ENCODE data around the gene FAM114A2.
A peak's percentile ranks its signal among the peaks of the same experiment; 100 is the strongest.

Gene FAM114A2

DNA sequence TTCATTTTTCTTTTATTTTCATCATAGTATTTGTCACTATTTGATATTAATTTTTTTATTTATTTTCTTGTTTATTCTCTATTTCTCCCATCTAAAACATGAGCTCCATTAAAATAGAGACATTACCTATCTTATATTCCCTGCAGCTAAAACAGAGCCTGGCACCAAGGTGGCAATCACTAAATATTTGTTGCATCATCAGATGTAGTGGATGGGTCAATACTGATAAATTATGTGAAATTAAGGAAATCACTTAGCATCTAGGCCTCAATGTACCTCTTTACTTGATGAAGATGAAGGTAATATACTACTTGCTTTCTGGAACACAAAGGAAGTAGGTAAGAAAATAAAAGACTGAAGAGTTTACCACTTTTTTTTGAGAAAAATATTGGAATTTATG is 24.7 kb upstream of the FAM114A2 start:
- H3K79me2 ChIP-seq (ENCODE audit: insufficient read depth, low read length): no peaks in the 10 kb centered on the region
- H3K27me3 ChIP-seq (ENCODE audit: insufficient read depth, low read length, poor library complexity): no peaks in the 10 kb centered on the region
- TF ChIP-seq, protein P1, sequence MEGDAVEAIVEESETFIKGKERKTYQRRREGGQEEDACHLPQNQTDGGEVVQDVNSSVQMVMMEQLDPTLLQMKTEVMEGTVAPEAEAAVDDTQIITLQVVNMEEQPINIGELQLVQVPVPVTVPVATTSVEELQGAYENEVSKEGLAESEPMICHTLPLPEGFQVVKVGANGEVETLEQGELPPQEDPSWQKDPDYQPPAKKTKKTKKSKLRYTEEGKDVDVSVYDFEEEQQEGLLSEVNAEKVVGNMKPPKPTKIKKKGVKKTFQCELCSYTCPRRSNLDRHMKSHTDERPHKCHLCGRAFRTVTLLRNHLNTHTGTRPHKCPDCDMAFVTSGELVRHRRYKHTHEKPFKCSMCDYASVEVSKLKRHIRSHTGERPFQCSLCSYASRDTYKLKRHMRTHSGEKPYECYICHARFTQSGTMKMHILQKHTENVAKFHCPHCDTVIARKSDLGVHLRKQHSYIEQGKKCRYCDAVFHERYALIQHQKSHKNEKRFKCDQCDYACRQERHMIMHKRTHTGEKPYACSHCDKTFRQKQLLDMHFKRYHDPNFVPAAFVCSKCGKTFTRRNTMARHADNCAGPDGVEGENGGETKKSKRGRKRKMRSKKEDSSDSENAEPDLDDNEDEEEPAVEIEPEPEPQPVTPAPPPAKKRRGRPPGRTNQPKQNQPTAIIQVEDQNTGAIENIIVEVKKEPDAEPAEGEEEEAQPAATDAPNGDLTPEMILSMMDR (IDR thresholded peaks at IDR 0.05; ENCODE audit: borderline replicate concordance, extremely low read depth, low read length, poor library complexity, severe bottlenecking): no peak
- DNase-seq: no peak
- H2AFZ ChIP-seq (ENCODE audit: low read depth, low read length): no peak overlapping the region
- no peak overlapping the region for H3K4me3 ChIP-seq (ENCODE audit: low read depth in 1 of 2, low read length in 2 of 2)
- H3K4me2 ChIP-seq (ENCODE audit: insufficient read depth, low read length): no peak overlapping the region
- H3K9ac ChIP-seq (ENCODE audit: low read depth, low read length): no peak overlapping the region
- no peak overlapping the region for H3K27ac ChIP-seq (ENCODE audit: low read length)
- peaks cover 14% of the 10 kb centered on the region for H3K4me1 ChIP-seq (ENCODE audit: insufficient read depth, low read length)
- no peaks in the 10 kb centered on the region for H3K9me3 ChIP-seq (ENCODE audit: insufficient read depth, low read length, severe bottlenecking)
- ATAC-seq (ENCODE audit: insufficient read depth, low read depth): no peak
- no peaks in the 10 kb centered on the region for H3K36me3 ChIP-seq (ENCODE audit: insufficient read depth, low read length)
- H4K20me1 ChIP-seq (ENCODE audit: insufficient read depth, low read length): no peaks in the 10 kb centered on the region

DNA sequence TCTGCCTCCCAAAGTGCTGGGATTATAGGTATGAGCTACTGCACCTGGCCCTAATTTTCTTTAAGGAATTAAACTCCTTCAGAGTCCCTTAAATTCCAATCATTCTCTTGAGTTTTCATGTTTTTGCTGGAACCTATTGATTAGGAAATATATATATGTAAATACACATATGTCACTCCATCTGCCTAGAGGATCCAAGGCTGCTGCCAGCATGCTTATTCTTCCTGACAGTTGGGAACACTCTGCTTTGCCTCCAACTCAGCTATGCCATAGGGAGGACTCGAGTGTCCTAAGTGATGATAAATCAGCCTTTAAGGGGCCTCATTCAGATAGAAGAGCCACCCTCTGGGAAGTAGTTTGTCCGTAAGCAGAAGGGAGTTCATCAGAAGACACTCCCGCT is 21.9 kb upstream of the FAM114A2 start:
- H3K9me3 ChIP-seq (ENCODE audit: insufficient read depth, low read length, severe bottlenecking): no peaks in the 10 kb centered on the region
- TF ChIP-seq EZH2 (IDR thresholded peaks at IDR 0.05; ENCODE audit: borderline replicate concordance, low read depth, low read length, severe bottlenecking): no peak
- TF ChIP-seq, protein P1 (IDR thresholded peaks at IDR 0.05; ENCODE audit: borderline replicate concordance, extremely low read depth, low read length, poor library complexity, severe bottlenecking): no peak
- H3K4me2 ChIP-seq (ENCODE audit: insufficient read depth, low read length): no peak overlapping the region
- no peak for ATAC-seq (ENCODE audit: insufficient read depth, low read depth)
- no peak for DNase-seq
- no peak overlapping the region for H3K4me3 ChIP-seq (ENCODE audit: low read depth in 1 of 2, low read length in 2 of 2)
- H2AFZ ChIP-seq (ENCODE audit: low read depth, low read length): no peak overlapping the region
- no peak overlapping the region for H3K9ac ChIP-seq (ENCODE audit: low read depth, low read length)
- H4K20me1 ChIP-seq (ENCODE audit: insufficient read depth, low read length): no peaks in the 10 kb centered on the region
- no peaks in the 10 kb centered on the region for H3K79me2 ChIP-seq (ENCODE audit: insufficient read depth, low read length)
- H3K4me1 ChIP-seq (ENCODE audit: insufficient read depth, low read length): peaks cover 24% of the 10 kb centered on the region
- no peak overlapping the region for H3K27ac ChIP-seq (ENCODE audit: low read length)
- no peaks in the 10 kb centered on the region for H3K36me3 ChIP-seq (ENCODE audit: insufficient read depth, low read length)
- H3K27me3 ChIP-seq (ENCODE audit: insufficient read depth, low read length, poor library complexity): no peaks in the 10 kb centered on the region

DNA sequence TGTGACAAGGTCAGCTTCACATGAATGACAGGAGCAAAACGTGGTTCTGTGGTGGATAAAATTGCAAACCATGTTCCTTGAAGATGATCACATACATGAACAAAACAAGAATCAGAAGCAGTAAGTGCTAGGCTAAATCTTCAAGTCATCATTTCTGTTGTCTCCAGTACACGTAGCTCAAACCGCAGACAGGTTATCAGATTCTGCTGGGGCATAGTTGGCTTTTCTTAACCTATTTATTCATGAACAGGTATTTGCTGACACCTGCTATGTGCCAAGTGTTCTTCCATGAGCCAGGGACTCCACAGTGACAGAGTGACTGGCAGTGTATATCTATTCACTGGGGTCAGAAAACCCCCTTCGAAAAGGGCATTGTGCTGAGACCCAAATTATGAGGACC is 20.9 kb upstream of the FAM114A2 start:
- no peak overlapping the region for H2AFZ ChIP-seq (ENCODE audit: low read depth, low read length)
- H3K36me3 ChIP-seq (ENCODE audit: insufficient read depth, low read length): 0 out of 2 replicates have a peak, but pooled peaks cover under 1% of the 10 kb centered on the region
- DNase-seq (no peak), ATAC-seq (ENCODE audit: insufficient read depth, low read depth) (0 out of 3 replicates have a peak, but pooled peaks have one; percentile 4)
- no peak overlapping the region for H3K4me3 ChIP-seq (ENCODE audit: low read depth in 1 of 2, low read length in 2 of 2)
- TF ChIP-seq, protein P1 (IDR thresholded peaks at IDR 0.05; ENCODE audit: borderline replicate concordance, extremely low read depth, low read length, poor library complexity, severe bottlenecking): no peak
- TF ChIP-seq EZH2 (IDR thresholded peaks at IDR 0.05; ENCODE audit: borderline replicate concordance, low read depth, low read length, severe bottlenecking): no peak
- no peaks in the 10 kb centered on the region for H4K20me1 ChIP-seq (ENCODE audit: insufficient read depth, low read length)
- no peak overlapping the region for H3K4me2 ChIP-seq (ENCODE audit: insufficient read depth, low read length)
- H3K4me1 ChIP-seq (ENCODE audit: insufficient read depth, low read length): peaks cover 24% of the 10 kb centered on the region
- no peaks in the 10 kb centered on the region for H3K79me2 ChIP-seq (ENCODE audit: insufficient read depth, low read length)
- H3K9ac ChIP-seq (ENCODE audit: low read depth, low read length): no peak overlapping the region
- H3K9me3 ChIP-seq (ENCODE audit: insufficient read depth, low read length, severe bottlenecking): no peaks in the 10 kb centered on the region
- peak overlapping the region; percentile 74 for H3K27ac ChIP-seq (ENCODE audit: low read length)
- H3K27me3 ChIP-seq (ENCODE audit: insufficient read depth, low read length, poor library complexity): no peaks in the 10 kb centered on the region

GRCh38 chr5:154059039-154059430 is 20.3 kb upstream of the FAM114A2 start:
- no peaks in the 10 kb centered on the region for H4K20me1 ChIP-seq (ENCODE audit: insufficient read depth, low read length)
- H3K79me2 ChIP-seq (ENCODE audit: insufficient read depth, low read length): no peaks in the 10 kb centered on the region
- H3K4me3 ChIP-seq (ENCODE audit: low read depth in 1 of 2, low read length in 2 of 2): no peak overlapping the region
- no peak overlapping the region for H3K9ac ChIP-seq (ENCODE audit: low read depth, low read length)
- peaks cover 4% of the 10 kb centered on the region; the same call in 1 of the 2 replicates for H3K36me3 ChIP-seq (ENCODE audit: insufficient read depth, low read length)
- peaks cover 24% of the 10 kb centered on the region for H3K4me1 ChIP-seq (ENCODE audit: insufficient read depth, low read length)
- peak overlapping the region; percentile 74 for H3K27ac ChIP-seq (ENCODE audit: low read length)
- H3K9me3 ChIP-seq (ENCODE audit: insufficient read depth, low read length, severe bottlenecking): no peaks in the 10 kb centered on the region
- TF ChIP-seq, protein P1 (IDR thresholded peaks at IDR 0.05; ENCODE audit: borderline replicate concordance, extremely low read depth, low read length, poor library complexity, severe bottlenecking): no peak
- peak overlapping the region; percentile 37; the same call in 1 of the 2 replicates for H3K4me2 ChIP-seq (ENCODE audit: insufficient read depth, low read length)
- H2AFZ ChIP-seq (ENCODE audit: low read depth, low read length): no peak overlapping the region
- ATAC-seq (ENCODE audit: insufficient read depth, low read depth) (peak; percentile 93), DNase-seq (peak; percentile 54)
- no peaks in the 10 kb centered on the region for H3K27me3 ChIP-seq (ENCODE audit: insufficient read depth, low read length, poor library complexity)
